HepG2 (cell line): ENCODE measurements around the gene KDM4E. TPM values are rescaled to one million over a fixed set of nuclear protein-coding genes. Genes with fewer than 3 reads are reported as not detected.

Experiments used
- ATAC-seq: fragments of 200-7000 bp; cut with Tn5 transposase; 3 replicates; pipeline ENCODE4 v1.9.1; 2020; ENCODE audit warnings: mild to moderate bottlenecking, moderate library complexity
- BruUV-seq: library from RNA; stranded (reverse); fragments of 400-500 nt; replicated peaks from 2 replicates; lab custom pipeline; 2021; lab: Mats Ljungman, UMichigan
- CTCF ChIA-PET: fragments of 300-600 bp; formaldehyde crosslinking; extraction: SDS; loops from one replicate; lab custom pipeline; 2021; ENCODE audit warnings: low total read pairs, inconsistent platforms, low intra/inter-chr PET ratio; lab: Yijun Ruan, JAX
- POLR2A ChIA-PET: fragments of 350-600 bp; sonication (Branson Sonifier 250); formaldehyde crosslinking; loops from one replicate; lab custom pipeline; 2020; ENCODE audit warnings: antibody characterized with exemption, inconsistent platforms; lab: Yijun Ruan, JAX
- DNase-seq: peaks from one replicate; pipeline ENCODE4 v3.0.0-alpha.2; 2015; ENCODE audit warnings: low spot score
- FAIRE-seq: peaks from 3 replicates; lab custom pipeline; 2011; peaks lifted over from hg19 to GRCh38; lab: Jason Lieb, UNC
- H2AFZ ChIP-seq: one replicate; pipeline ENCODE4 v1.6.1; 2011; ENCODE audit warnings: low read length, inconsistent platforms
- H3K27ac ChIP-seq: fragments of 300-600 bp; 3 replicates; pipeline ENCODE4 v1.8.0; 2011; ENCODE audit warnings: mixed run types, mild to moderate bottlenecking, mixed read lengths, low read length, inconsistent platforms; ENCODE audit not compliant: insufficient read depth; ENCODE audit errors: extremely low read length
- H3K27me3 ChIP-seq, 2 experiments: fragments of 200-600 bp in 1 of 2; 2 replicates in 1 of 2; 3 replicates in 1 of 2; pipeline versions ENCODE4 v1.6.0 to v1.8.0; 2011; ENCODE audit warnings: low read length in 2 of 2, mild to moderate bottlenecking in 2 of 2, moderate library complexity in 2 of 2, inconsistent platforms in 1 of 2; ENCODE audit not compliant: insufficient read depth in 2 of 2, control insufficient read depth in 1 of 2
- H3K36me3 ChIP-seq, 2 experiments: fragments of 200-600 bp in 1 of 2; replicated peaks in 1 of 2; 2 replicates in 1 of 2; 3 replicates in 1 of 2; pipeline versions ENCODE4 v1.5.1 to v1.8.0; 2011; ENCODE audit warnings: low read length in 2 of 2, inconsistent platforms in 1 of 2; ENCODE audit not compliant: insufficient read depth in 2 of 2, control insufficient read depth in 1 of 2
- H3K4me1 ChIP-seq: 2 replicates; pipeline ENCODE4 v1.5.1; 2012; ENCODE audit warnings: low read length, inconsistent platforms; ENCODE audit not compliant: insufficient read depth
- H3K4me2 ChIP-seq: 2 replicates; pipeline ENCODE4 v1.6.0; 2011; ENCODE audit warnings: low read depth, low read length, inconsistent platforms
- H3K4me3 ChIP-seq, 3 experiments: fragments of 200-600 bp in 1 of 3; sonication (generic), shearing (Covaris generic) in 1 of 3; replicated peaks in 1 of 3; 2 replicates each; pipeline ENCODE4 v1.5.1; 2011 to 2016; ENCODE audit warnings: low read length in 3 of 3, inconsistent platforms in 2 of 3, low read depth in 2 of 3, mild to moderate bottlenecking in 2 of 3, control low read depth in 1 of 3, mixed read lengths in 1 of 3; ENCODE audit not compliant: insufficient read depth in 1 of 3
- H3K79me2 ChIP-seq: one replicate; pipeline ENCODE4 v1.6.1; 2011; ENCODE audit warnings: low read length, inconsistent platforms; ENCODE audit not compliant: insufficient read depth
- H3K9ac ChIP-seq: 2 replicates; pipeline ENCODE4 v1.6.0; 2011; ENCODE audit warnings: mild to moderate bottlenecking, low read depth, low read length, inconsistent platforms; ENCODE audit not compliant: insufficient read depth
- H3K9me3 ChIP-seq: 2 replicates; pipeline ENCODE4 v1.5.1; 2012; ENCODE audit warnings: mild to moderate bottlenecking, low read length
- H4K20me1 ChIP-seq: 2 replicates; pipeline ENCODE4 v1.6.0; 2011; ENCODE audit warnings: inconsistent platforms, mild to moderate bottlenecking, low read length, moderate library complexity; ENCODE audit not compliant: insufficient read depth
- IRX3 ChIP-seq: sonication (generic); formaldehyde crosslinking; IDR thresholded peaks from 2 replicates; pipeline ENCODE4 v1.8.1; 2023; ENCODE audit warnings: mild to moderate bottlenecking, low read depth, missing genetic modification reagents, borderline replicate concordance
- MATR3 ChIP-seq: sonication (generic); formaldehyde crosslinking; IDR thresholded peaks from 2 replicates; pipeline ENCODE4 v1.4.0; 2020; ENCODE audit warnings: missing genetic modification reagents
- NFKB2 ChIP-seq: sonication (generic); formaldehyde crosslinking; IDR thresholded peaks from 2 replicates; pipeline ENCODE4 v1.4.0; 2020; ENCODE audit warnings: missing genetic modification reagents, borderline replicate concordance
- PAX8 ChIP-seq: sonication (generic); formaldehyde crosslinking; IDR thresholded peaks from 2 replicates; pipeline ENCODE4 v1.8.0; 2022; ENCODE audit warnings: mild to moderate bottlenecking, missing genetic modification reagents, borderline replicate concordance
- RFX3 ChIP-seq: IDR thresholded peaks from 2 replicates; pipeline ENCODE4 v1.6.1; 2016; ENCODE audit warnings: missing biosample characterization, missing genetic modification reagents
- SMYD3 ChIP-seq: sonication (generic); formaldehyde crosslinking; IDR thresholded peaks from 2 replicates; pipeline ENCODE4 v1.8.1; 2023; ENCODE audit warnings: mild to moderate bottlenecking, missing genetic modification reagents
- ZBTB21 ChIP-seq: sonication (generic); formaldehyde crosslinking; IDR thresholded peaks from 2 replicates; pipeline ENCODE4 v1.4.0; 2020; ENCODE audit warnings: missing genetic modification reagents
- ZNF3 ChIP-seq: IDR thresholded peaks from 2 replicates; pipeline ENCODE4 v1.7.0; 2017; ENCODE audit warnings: inconsistent platforms
- WGBS: methylation state at CpG from one replicate; pipeline ENCODE4 v1.1.6; 2017; ENCODE audit warnings: low lambda C conversion rate; 5-methylcytosine and 5-hydroxymethylcytosine counted together
- in situ Hi-C: cut with HindIII; loops from 2 replicates; pipeline ENCODE4 v1.10.0; 2017; ENCODE audit warnings: low pct_unique_long_range_greater_than_20kb; ENCODE audit not compliant: extremely low pct_ligation_motif_present
- intact Hi-C: fragments of 100-400 bp; cut with micrococcal nuclease; formaldehyde crosslinking; loops from one replicate; pipeline ENCODE4 v1.10.0; 2022; ENCODE audit not compliant: unreplicated experiment
- polyA plus RNA-seq, 8 experiments: library from polyadenylated mRNA; depleted of rRNA in 3 of 8; stranded (reverse) in 7 of 8; unstranded in 1 of 8; fragments of >200 nt; fragmentation: Illumina TruSeq in 4 of 8; extraction: Trizol in 4 of 8; gene quantifications; 2 replicates each; pipeline versions ENCODE4 v1.2.1 to v1.2.3, GENCODE V29; 2011 to 2016; ENCODE audit warnings: low read depth in 4 of 8, missing spikeins in 1 of 8, mixed read lengths in 1 of 8; ENCODE audit not compliant: insufficient read depth in 1 of 8
- total RNA-seq, 5 experiments: library from RNA; depleted of rRNA; stranded (reverse); fragments of >200 nt; fragmentation: Illumina TruSeq; extraction: Trizol; gene quantifications; 2 replicates each; pipeline ENCODE4 v1.2.3, GENCODE V29; 2016; ENCODE audit warnings: low read depth in 1 of 5
- TF ChIP-seq, protein P1 (sequence below): sonication (generic); formaldehyde crosslinking; IDR thresholded peaks from 2 replicates; pipeline ENCODE4 v1.5.1; 2020; ENCODE audit warnings: mild to moderate bottlenecking, missing genetic modification reagents, borderline replicate concordance
- TF ChIP-seq, protein P2 (sequence below): IDR thresholded peaks from 2 replicates; pipeline ENCODE4 v1.6.1; 2018; ENCODE audit warnings: missing genetic modification reagents
- TF ChIP-seq, protein P3 (sequence below): sonication (generic); formaldehyde crosslinking; IDR thresholded peaks from 2 replicates; pipeline ENCODE4 v1.8.0; 2022; ENCODE audit warnings: mild to moderate bottlenecking, missing genetic modification reagents, borderline replicate concordance

KDM4E gene
- total and polyA plus RNA-seq, 2 of the 13 experiments (the other 11 are each of a cell fraction or from before 2014, with no cell fraction given): not detected

DNA sequence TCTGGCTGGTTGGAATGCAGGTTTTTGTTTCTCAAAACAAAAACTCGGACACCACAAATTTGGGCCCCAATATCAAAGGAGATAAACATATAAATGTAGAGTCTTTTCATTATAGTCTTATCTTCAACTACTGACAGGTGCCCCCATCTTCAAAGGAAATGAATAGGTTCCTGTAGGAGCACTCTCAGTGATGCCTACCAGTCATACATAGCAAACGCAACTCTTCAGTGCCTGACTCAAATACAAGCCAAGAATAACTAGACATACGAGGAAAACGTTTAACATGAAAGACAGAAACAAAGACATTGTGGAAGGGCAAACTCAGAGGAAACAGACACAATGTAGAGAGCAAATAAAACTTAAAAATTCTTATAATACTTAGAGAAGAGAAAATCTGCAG, 37.7 kb upstream of the KDM4E start:
- H3K27me3 ChIP-seq: no peaks in the 10 kb centered on the region
- H3K4me1 ChIP-seq: no peaks in the 10 kb centered on the region
- ChIA-PET POLR2A (no interaction called here), CTCF (no interaction called here)
- TF ChIP-seq, protein P1, sequence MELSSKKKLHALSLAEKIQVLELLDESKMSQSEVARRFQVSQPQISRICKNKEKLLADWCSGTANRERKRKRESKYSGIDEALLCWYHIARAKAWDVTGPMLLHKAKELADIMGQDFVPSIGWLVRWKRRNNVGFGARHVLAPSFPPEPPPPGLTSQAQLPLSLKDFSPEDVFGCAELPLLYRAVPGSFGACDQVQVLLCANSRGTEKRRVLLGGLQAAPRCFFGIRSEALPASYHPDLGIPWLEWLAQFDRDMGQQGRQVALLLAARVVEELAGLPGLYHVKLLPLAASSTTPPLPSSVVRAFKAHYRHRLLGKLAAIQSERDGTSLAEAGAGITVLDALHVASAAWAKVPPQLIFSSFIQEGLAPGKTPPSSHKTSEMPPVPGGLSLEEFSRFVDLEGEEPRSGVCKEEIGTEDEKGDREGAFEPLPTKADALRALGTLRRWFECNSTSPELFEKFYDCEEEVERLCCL (CRISPR knock-in tag): no peak
- TF ChIP-seq PAX8 (no peak), SMYD3 (CRISPR knock-in tag) (no peak), ZBTB21 (CRISPR knock-in tag) (no peak), RFX3 (CRISPR knock-in tag) (no peak), IRX3 (no peak), MATR3 (CRISPR knock-in tag) (no peak), ZNF3 (CRISPR knock-in tag) (no peak), NFKB2 (CRISPR knock-in tag) (no peak)
- TF ChIP-seq, protein P2, sequence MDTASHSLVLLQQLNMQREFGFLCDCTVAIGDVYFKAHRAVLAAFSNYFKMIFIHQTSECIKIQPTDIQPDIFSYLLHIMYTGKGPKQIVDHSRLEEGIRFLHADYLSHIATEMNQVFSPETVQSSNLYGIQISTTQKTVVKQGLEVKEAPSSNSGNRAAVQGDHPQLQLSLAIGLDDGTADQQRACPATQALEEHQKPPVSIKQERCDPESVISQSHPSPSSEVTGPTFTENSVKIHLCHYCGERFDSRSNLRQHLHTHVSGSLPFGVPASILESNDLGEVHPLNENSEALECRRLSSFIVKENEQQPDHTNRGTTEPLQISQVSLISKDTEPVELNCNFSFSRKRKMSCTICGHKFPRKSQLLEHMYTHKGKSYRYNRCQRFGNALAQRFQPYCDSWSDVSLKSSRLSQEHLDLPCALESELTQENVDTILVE (CRISPR knock-in tag): no peak
- TF ChIP-seq, protein P3, sequence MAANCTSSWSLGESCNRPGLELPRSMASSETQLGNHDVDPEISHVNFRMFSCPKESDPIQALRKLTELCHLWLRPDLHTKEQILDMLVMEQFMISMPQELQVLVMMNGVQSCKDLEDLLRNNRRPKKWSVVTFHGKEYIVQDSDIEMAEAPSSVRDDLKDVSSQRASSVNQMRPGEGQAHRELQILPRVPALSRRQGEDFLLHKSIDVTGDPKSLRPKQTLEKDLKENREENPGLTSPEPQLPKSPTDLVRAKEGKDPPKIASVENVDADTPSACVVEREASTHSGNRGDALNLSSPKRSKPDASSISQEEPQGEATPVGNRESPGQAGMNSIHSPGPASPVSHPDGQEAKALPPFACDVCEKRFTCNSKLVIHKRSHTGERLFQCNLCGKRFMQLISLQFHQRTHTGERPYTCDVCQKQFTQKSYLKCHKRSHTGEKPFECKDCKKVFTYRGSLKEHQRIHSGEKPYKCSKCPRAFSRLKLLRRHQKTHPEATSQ (CRISPR knock-in tag): no peak
- DNase-seq: no peak
- no peak for ATAC-seq
- H3K4me3 ChIP-seq: no peak overlapping the region
- H2AFZ ChIP-seq: no peak overlapping the region
- no peak overlapping the region for H3K9ac ChIP-seq
- no peaks in the 10 kb centered on the region for H3K36me3 ChIP-seq
- H3K79me2 ChIP-seq: no peaks in the 10 kb centered on the region
- no peaks in the 10 kb centered on the region for H3K9me3 ChIP-seq
- no peak overlapping the region for H3K27ac ChIP-seq
- H3K4me2 ChIP-seq: no peak overlapping the region
- intact Hi-C loops (no loop called here), in situ Hi-C loops (no loop called here)
- no peak for FAIRE-seq
- H4K20me1 ChIP-seq: no peaks in the 10 kb centered on the region
- no TSS peak for BruUV-seq
- 43% methylated on average over 4 of the region's 4 CpGs for WGBS
